HG03045 (cell line): ENCODE results near the gene SYT1.
A peak's percentile ranks its signal among the peaks of the same experiment; 100 is the strongest.
"Not testable (repeated sequence)": the region's sequence is repeated elsewhere in the genome, so short reads cannot be mapped to it uniquely, and the experiment has no call there.

ENCODE experiments used
- ATAC-seq: cut with Tn5 transposase; IDR thresholded peaks from one replicate; pipeline ENCODE4 v1.9.1; 2021; ENCODE audit warnings: mild to moderate bottlenecking, moderate library complexity; ENCODE audit not compliant: unreplicated experiment

The SYT1 gene

DNA sequence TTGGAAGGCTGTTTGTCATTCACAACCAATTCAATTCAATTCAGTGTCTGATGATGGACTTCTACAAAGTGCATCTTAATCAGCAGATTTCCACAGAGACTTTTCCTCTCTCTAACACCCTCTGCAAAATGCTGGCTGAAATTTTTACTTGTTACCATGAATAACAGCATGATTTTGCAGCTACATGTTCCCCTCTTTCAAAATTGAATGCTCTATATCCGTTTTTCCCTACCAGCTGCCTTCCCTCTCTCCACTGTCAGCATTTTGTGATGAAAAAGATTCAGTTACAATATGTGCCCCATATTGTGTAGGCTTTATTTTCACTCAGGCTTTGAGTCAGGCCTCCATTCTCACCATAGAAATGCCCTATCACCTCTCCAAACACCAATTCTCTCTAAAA, 334.6 kb downstream of the SYT1 start:
- no peak for ATAC-seq

DNA sequence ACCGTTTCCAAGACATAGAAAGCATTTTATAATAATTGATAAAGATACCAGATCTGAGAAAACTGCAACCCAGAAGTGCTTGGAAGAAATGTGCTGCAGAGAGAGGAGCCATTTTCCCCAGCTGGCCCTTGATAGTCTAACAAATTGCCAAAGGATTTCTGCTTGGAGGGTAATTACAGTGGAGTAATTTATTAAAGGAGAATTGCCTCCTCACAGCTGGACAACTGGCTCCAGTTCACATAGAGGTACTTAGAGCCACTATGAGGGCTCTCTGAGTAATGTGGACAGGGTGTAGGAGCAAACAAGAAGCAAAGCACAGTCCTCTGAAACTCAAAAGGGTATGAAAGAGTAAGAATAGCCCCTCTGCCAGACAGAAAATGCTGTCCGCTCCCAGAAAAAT, 335.6 kb downstream of the SYT1 start:
- ATAC-seq, result no peak

- no peak for ATAC-seq
Observed at GRCh38 chr12:79203058-79203647, 338.6 kb downstream of the SYT1 start.

DNA sequence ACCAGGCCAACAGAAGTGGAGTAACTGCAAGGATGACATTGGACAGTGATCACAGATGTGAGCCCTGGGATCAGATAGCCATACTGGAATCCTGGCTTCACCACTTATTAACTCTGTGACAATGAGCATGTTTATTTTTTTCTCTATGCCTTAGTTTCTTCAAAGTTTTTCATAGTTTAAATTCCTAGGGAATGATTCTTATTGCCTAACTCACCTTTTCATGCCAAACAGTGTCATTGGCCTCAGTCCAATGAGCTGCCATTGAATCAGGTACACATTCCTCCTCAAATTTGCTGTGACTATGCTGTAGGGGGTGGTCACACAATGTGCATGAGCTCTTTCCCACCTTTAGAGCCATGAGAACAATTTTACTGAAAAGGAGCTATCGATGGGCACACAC, 342.3 kb downstream of the SYT1 start:
- no peak for ATAC-seq

DNA sequence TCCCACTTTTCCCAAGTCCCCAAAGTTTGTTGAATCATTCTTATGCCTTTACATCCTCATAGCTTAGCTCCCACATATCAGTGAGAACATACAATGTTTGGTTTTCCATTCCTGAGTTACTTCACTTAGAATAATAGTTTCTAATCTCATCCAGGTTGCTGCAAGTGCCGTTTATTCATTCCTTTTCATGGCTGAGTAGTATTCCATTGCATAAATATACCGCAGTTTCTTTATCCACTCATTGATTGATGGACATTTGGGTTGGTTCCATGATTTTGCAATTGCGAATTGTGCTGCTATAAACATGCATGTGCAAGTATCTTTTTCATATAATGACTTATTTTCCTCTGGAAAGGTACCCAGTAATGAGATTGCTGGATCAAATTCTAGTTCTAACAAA, 345.8 kb downstream of the SYT1 start:
- not testable (repeated sequence) for ATAC-seq

- no peak for ATAC-seq
Observed at GRCh38 chr12:79217306-79217705, 352.7 kb downstream of the SYT1 start.

GRCh38 chr12:79223210-79223609, 358.6 kb downstream of the SYT1 start:
- no peak for ATAC-seq

- no peak for ATAC-seq
Observed at GRCh38 chr12:79223761-79224160, 359.2 kb downstream of the SYT1 start.

DNA sequence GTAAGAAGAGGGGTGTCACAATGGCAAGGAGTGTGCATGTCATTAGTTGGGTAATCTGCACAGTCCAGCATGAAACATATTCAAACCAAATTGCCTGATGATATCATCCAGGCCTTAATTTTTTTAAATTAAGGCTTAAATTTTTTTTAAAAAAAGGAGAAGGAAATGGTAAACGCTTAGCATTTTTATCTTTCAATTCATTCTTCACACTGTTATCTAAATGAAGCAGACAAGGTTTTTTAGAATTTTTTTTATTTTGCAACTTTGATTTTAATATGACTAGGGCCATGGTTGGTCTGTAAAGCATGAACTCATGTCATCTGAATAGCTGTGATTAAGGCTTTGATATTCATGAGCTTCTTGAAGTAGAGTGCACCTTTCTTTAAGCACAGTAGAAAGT, 362.5 kb downstream of the SYT1 start:
- ATAC-seq, result no peak

DNA sequence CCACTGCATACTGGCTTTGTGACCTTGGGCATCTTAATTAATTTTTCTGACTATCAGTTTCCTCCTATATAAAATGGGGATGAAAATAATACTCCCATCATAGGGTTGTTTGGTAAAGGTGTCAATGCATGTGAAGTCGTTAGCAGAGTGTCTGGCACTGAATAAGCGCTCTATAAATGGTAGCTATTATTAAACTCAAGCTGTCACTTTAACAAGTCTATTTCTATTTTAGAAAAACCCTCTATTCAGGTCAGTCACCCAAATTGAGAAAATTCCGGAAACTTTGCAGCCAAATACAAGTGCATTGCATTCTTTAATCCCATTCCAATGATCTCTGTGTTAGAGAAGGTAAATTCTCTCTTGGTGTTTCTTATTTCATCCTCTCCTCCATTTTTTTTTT, 363.1 kb downstream of the SYT1 start:
- no peak for ATAC-seq

- ATAC-seq, result peak; percentile 67
Observed at GRCh38 chr12:79233341-79233781, 368.8 kb downstream of the SYT1 start.

- no peak for ATAC-seq
Observed at GRCh38 chr12:79236920-79237319, 372.3 kb downstream of the SYT1 start.

GRCh38 chr12:79238246-79238645, 373.7 kb downstream of the SYT1 start:
- ATAC-seq, result no peak

GRCh38 chr12:79247494-79247893, 382.9 kb downstream of the SYT1 start:
- no peak for ATAC-seq

GRCh38 chr12:79250186-79250585, 385.6 kb downstream of the SYT1 start:
- no peak for ATAC-seq

DNA sequence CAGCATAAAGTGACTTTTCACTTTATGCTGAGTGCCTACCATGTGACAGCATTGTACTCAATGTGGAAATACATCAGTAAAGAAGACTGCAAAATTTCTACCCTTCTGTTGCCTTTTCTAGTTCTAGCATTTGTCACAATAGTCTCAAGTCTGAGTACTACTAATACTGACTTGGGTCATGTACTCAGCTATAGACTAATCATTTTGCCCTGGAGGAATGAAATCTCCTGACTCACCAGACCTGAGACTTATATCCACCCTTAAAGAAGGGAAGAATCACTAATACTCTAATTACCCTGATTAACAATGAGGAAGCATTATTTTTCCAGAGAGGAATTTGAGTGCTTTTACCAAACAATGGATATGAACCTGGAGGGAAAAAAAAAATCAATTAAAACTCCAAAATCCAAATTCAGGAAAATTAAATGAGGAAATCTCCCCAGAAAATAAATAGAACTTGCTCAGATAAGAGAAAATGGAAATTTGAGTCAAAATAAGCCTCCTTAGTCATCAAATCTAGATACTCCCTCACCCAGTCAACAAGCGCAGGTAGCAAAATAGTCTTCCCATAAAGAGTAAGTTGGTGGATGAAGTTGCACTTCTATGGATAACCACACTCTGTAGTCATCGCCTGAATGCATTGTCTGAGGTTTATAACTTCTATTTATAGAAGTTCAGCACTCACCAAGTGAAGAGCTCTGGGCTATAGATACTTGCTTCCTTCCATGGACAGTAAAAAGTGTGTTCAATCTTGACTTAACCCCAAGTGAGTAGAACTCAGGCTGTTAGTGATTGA, 386.6 kb downstream of the SYT1 start:
- ATAC-seq, result no peak

DNA sequence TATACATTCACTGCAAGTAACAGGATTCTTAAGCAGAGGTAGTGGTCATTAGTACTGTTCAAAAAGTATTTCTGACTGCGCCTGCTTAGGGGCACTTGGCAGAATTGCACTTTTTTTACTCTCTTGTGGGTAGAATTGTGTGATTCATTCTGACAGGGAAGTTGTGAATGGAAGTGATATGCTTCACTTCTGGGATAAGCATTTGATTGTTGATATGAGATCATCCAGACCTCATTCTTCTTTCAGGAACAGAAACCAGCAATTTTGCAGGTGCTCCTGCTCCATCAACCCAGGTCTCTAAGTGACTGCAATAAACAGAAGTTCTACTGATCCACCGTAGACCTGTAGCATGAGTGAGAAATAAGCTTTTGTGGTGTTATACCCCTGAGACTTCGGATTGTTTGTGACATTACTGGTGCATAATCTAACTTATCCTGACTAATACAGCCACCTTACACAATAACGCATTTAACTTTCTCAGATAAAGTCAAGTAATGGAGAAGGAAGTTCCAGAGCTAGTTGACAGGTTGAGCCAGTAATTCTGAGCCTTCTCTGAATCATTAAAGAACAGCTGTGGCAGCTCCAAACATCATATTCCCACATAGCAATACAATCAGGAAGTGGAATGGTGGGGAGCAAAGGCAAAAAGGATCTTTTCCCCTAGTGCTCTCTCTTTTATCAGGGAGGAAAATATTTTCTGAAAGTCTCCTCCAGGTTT, 387.9 kb downstream of the SYT1 start:
- no peak for ATAC-seq

DNA sequence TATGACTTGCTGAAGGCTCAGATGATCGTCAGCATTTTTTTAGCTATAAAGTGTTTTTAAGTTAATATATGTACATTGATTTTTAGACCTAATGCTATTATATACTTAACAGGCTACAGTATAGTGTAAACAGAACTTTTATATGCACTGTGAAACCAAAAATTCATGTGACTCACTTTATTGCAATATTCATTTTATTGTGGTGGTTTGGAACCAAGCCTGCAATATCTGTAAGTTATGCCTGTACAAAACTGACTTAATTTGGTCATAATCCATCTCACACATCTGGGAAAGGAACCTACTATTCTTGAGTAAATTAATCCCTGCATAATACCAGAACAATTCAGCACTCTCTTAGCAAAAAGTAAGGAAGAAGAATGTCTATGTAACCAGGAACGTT, 390.7 kb downstream of the SYT1 start:
- no peak for ATAC-seq

- no peak for ATAC-seq
Observed at GRCh38 chr12:79260923-79261322, 396.3 kb downstream of the SYT1 start.

DNA sequence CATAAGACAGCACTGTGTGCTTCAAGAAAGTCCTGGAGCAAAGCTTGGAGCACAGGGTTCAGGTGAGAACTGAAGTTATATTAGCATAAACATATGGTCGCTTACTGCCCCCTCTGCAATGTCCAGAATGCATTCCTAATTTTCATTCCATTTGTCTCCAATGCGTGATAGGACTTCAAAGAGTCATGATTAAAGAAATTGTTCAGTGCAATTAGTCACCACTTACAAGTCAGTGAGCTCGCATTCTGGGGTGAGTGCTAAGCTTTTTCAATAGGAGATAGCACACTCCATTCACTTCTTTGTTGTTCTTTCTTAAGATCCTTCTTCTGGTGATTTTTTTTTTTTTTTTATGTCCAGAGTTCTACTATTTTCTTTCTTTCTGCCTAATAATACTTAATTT, 398.4 kb downstream of the SYT1 start:
- no peak for ATAC-seq

DNA sequence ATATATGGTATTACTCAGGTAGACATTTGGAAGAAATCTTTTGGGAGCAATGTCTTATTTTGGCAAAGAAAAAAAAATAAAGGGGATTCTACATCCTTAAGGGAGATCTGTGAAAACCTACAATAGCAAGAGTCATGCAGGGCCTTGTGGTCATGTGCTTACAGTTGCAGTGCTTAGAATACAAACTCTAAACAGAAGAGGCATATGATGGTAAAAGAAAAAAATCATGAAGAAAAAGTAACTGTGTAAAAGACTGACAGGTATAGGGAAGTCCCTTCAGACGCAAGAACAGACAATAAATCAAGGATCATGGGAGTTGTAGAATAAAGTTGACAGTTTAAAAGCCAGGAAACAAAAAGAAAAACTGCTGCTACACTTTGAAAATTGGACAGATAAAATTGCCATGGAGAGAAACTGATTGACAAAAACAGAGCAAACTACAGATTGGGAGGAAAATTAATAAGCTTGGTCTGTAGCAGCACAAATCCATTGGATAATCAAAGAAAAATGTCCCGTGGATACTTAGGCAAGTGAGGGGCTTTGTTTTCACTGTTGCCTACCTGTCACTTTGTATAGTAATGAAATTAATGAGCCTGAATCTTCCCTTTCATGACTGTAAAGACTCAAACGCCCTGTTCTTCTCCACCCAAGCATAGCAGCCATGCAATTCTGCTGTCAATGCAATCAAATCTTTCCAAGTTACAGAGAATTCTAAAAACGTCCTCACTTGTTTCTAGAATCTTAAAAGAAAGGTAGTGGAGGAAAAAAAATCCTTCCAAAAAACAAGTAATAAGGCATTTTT, 402.0 kb downstream of the SYT1 start:
- ATAC-seq, result no peak
